GM12875 (cell line): ENCODE measurements around the gene NR3C2.
"Not testable (repeated sequence)": the region's sequence is repeated elsewhere in the genome, so short reads cannot be mapped to it uniquely, and the experiment has no call there.

Experiments
- H3K4me3 ChIP-seq: one replicate; pipeline ENCODE4 v1.5.1; 2011; ENCODE audit warnings: low read depth, low read length, control low read depth
- TF ChIP-seq, protein P1 (sequence below): IDR thresholded peaks from 2 replicates; pipeline ENCODE4 v1.5.1; 2011; ENCODE audit warnings: low read depth, mild to moderate bottlenecking, control low read depth, inconsistent platforms, low read length, moderate library complexity, borderline replicate concordance; ENCODE audit not compliant: insufficient read depth

The NR3C2 gene

DNA sequence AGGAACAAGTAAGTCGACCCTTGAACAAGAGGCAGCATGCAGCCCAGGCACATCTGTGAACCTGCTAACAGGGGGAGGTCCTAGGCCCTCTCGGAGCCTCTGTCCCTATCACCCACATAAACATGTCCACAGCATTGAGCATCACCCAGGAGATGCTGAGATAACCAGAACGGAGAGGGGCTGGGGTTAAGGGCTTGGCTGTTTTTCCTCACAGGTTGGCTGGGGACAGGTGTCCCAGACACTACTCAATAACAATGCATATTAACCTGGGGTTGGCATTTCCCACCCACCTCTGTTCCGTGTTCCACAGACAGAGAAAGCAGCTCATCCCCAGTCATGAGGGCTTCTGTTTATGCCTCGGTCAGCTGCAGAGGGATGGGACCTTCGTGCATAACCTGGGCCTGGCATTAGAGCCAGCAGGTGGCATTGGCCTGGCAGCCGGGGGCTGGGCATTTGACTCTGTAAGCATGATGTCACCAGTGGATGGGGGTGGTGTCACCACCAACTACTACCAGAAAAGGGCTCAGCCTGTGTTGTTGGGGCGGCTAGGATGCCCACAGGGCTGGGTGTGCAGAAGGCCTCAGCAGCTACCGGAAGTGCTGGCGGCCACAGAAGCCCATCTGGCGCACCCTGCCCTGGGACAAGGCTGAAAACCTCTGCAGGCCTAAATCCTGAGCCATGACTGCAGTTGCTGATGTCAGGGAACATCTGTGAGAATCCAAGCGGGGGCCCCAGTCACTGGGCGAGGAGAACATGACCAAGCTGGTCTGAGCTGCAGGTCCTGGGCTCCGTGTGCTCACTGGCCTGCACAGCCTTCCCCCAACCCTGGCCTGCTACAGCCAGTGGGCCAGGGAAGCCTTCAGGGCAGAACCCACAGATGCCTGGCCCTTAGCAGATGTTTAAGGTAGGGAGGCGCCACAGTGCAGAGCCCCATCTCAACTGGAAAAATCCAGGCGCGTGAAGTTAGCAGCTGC, 351.4 kb downstream of the NR3C2 start:
- no peak overlapping the region for H3K4me3 ChIP-seq
- TF ChIP-seq, protein P1, sequence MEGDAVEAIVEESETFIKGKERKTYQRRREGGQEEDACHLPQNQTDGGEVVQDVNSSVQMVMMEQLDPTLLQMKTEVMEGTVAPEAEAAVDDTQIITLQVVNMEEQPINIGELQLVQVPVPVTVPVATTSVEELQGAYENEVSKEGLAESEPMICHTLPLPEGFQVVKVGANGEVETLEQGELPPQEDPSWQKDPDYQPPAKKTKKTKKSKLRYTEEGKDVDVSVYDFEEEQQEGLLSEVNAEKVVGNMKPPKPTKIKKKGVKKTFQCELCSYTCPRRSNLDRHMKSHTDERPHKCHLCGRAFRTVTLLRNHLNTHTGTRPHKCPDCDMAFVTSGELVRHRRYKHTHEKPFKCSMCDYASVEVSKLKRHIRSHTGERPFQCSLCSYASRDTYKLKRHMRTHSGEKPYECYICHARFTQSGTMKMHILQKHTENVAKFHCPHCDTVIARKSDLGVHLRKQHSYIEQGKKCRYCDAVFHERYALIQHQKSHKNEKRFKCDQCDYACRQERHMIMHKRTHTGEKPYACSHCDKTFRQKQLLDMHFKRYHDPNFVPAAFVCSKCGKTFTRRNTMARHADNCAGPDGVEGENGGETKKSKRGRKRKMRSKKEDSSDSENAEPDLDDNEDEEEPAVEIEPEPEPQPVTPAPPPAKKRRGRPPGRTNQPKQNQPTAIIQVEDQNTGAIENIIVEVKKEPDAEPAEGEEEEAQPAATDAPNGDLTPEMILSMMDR = no peak

DNA sequence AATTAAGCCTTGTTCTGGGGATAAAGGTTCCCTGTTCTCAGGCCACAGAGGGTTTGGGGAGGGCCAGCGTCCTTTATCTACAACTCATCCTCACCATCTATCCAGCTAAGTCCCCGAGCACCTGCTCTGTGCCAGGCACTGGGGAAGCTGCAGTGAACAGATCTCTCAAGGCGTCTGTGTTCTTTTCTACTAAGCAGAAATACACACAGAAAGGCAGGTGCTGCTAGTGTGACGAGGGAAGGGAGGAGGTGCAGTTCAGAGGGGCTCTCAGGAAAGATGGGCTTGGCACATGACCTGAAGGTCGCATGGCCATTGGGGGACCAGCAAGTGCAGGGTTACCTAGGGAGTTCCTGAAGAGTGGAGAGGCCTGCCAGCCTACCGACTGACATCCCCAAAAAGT, 352.2 kb downstream of the NR3C2 start:
- H3K4me3 ChIP-seq = no peak overlapping the region
- TF ChIP-seq, protein P1 = no peak

GRCh38 chr4:148089624-148090023, 352.6 kb downstream of the NR3C2 start:
- TF ChIP-seq, protein P1 = no peak

GRCh38 chr4:148083073-148083472, 359.1 kb downstream of the NR3C2 start:
- not testable (repeated sequence) for H3K4me3 ChIP-seq

More at GRCh38 chr4:148089624-148090023, 352.6 kb downstream of the NR3C2 start:
- no peak overlapping the region for H3K4me3 ChIP-seq

- TF ChIP-seq, protein P1 = no peak
Observed at GRCh38 chr4:148081745-148082144, 360.5 kb downstream of the NR3C2 start.

DNA sequence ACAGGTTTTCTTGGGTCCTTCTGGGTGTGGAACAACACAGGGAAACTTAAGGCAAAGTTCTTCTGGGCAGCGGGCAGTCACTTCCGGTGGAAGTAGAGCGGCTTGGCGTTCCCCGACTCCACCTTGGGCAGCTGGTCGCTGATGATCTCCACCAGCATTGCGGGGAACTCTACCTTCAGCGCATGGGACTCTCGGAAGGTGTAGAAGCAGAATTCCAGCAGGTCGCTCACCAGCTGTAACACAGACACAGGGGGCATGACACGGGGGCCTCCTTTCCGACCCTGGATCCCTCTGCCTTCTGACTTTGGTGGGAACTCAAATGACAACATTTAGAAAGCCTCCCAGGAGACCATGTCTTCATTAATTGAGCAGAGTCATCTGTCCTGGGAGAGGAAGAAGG, 360.9 kb downstream of the NR3C2 start:
- TF ChIP-seq, protein P1 = no peak
- H3K4me3 ChIP-seq = no peak overlapping the region

More at GRCh38 chr4:148081745-148082144, 360.5 kb downstream of the NR3C2 start:
- no peak overlapping the region for H3K4me3 ChIP-seq

GRCh38 chr4:148079961-148080360, 362.3 kb downstream of the NR3C2 start:
- TF ChIP-seq, protein P1 = no peak

DNA sequence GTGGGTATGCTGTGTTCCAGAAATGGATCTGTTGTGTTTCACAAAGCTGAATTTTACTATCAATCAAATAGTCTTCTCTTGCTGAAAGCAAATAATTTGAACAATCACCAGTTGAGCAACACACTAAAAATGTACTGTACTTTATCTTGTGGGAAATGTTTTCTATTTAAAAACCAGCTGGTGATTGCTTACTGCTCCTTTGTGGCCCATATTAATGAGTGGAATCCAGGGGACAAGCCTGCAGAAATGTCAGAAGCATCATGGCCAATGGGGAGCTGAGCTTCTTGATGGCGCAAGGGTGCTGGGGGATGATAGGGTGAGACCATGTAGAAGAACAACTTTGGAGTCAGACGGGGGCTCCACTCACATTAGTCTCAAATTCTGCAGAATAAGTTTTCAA, 364.2 kb downstream of the NR3C2 start:
- TF ChIP-seq, protein P1 = no peak
- no peak overlapping the region for H3K4me3 ChIP-seq

More at GRCh38 chr4:148079961-148080360, 362.3 kb downstream of the NR3C2 start:
- H3K4me3 ChIP-seq = no peak overlapping the region
